NCI-H187 treated with DMSO at 0.1 percent for 48 hours (cell line): ENCODE data around the gene WWTR1.

Source experiments
- DNase-seq: peaks from one replicate; lab custom pipeline; 2025; lab: John Stamatoyannopoulos, UW

Gene WWTR1

DNA sequence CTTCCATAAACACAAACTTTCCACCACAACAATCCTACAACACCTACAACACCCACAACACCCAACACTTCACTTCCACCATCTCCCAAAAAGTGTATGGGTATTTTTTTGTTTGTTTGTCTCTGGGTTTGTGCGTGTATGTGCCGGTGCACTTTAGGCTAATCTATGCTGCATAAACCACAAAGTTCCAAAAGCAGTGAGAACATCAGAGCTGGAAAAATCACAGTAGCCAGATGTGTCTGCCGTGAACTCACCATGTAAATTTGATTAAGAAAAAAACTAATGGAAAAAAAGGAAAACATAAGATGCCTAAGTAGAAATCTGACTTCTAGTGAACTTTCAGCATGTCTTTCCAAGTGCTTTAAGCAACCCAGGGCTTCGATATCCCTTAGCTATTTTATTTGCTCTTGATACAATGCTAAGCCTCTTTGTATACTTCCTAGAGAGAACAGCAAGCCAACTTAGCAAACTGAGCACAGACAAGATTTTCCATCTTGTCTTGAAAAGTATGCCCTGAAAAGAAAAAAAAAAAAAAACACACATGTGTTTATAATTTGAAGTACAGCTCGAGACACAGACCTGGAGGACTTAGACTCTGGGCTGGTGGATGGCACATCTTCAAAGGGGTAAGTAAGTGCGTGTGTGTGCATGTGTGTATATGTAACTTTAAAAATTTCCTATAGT is 91.4 kb downstream of the WWTR1 start:
- no peak for DNase-seq

DNA sequence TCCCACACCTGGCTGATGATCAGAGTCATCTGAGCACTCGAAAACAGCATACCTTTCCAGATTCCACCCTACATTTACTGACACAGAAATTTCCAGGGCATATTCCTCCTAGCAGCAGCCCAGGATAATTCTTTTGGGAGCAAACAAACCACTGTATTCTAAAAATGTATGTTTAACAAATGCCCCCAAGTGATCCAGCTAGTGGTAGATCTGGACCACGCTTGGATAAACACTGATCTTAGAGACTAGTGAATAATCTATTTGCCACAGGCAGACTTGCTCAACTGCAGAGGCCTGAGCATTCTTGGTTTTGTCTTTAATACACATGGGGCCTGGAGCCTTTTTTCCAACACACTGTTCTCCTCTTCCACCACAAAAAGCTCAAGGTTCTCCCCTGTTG is 93.7 kb downstream of the WWTR1 start:
- no peak for DNase-seq

DNA sequence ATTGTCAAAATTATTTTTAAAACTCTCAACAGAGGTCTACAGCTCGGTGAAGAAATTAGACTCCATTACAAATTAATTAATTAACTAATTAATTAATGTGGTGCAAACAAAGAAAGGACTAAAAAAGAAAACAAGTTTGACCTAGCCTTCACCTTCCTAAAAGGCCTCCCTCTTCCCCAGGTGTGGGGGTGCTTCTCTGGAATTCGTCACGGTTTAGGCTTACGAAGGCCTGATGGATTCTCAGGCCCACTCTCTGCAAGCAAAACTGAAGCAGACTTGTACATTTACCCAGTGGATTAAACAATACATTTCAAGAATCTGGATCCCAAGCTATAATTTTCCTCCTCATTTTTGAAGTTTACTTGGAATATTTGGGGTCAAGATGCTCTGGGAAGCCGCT is 94.7 kb downstream of the WWTR1 start:
- no peak for DNase-seq

DNA sequence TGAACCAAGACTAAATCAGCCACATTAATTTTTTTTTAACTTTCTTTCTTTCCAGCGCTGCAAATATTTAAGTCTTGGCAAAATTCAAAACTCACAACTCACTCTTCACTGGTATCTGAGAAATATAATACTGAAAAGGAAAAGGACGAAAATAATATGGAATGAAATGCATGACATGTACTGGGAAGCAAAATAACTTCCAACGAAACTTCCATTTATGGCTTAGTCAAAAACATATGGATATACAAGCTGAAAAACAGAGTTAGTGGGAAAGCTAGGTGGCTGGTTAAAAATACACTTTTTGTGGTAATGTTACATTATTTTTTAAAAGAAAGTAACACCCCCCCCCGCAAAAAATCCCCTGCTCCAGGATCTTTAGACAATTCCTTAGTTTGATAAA is 97.2 kb downstream of the WWTR1 start:
- no peak for DNase-seq

DNA sequence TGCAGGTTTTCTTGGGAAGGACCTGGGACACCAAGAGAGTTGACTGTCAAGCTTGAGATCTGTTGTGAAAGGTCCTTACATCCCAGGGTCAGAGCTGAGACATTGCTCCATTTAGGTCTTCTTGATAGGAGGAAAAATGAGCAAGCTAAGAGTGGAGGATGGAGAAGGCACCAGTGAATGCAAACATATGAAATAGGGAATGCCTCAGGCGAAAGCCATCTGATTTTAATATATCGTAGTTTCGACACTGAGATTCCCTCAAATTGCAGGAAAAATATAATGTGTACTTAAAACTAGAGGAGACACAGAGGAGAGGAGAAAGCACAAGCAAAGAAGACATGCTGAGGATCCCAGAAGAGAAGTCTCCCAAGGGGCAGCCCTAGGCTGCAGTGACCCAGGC is 97.8 kb downstream of the WWTR1 start:
- DNase-seq, result no peak

GRCh38 chr3:149559525-149559924 is 98.3 kb downstream of the WWTR1 start:
- DNase-seq, result no peak

- DNase-seq, result no peak
Observed at GRCh38 chr3:149555927-149556326, 101.9 kb downstream of the WWTR1 start.

DNA sequence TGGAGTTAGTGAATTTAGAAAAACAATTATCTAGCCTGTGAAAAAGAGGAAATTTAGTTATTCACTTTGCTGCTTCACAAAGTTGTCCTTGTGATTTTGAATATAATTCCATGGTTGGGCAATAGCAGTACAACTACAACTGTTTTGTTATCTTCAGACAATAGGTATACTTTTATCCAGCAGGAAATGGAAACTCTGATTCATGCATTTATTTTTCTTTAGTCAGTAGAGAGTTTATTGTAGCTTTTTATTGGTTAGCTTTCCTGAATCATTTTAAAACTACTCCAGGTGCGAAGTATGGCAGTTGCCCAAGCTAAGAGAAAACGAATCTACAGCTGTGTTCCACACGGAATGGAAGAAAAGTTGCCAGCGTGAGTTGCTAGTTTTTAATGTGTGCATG is 103.0 kb downstream of the WWTR1 start:
- no peak for DNase-seq

DNA sequence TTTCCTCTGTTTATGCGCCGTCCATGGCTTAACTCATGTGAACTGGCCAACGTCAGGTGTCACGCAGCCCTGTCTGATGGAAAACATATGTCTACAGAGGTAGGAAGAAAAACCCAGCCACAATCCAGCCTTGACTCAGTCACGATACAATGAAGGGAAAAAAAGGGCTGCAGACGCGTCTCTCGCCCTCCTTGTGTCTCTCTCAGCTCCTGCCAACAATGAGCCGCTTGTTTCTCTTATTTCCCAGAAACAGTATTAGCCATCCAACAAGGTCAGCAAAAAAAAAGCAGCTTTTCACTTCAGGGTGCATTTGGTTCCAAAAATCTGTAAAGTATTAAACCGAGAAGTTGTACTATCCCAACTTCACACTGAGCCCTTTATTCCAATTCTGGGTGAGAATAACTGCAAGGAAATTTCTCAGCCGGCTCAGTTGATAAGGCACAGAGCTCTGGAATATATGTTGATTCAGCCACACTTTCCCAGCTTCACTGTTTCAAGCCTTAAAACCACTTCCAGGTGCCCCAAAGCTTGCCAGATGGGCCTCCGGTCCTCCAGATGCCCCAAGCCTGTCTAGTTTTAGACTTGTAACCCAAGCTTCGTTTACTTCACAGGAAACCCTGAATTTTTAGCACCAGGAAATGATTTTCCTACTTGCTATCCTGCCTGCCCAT is 103.9 kb downstream of the WWTR1 start:
- no peak for DNase-seq

GRCh38 chr3:149552700-149553099 is 105.1 kb downstream of the WWTR1 start:
- DNase-seq, result no peak

GRCh38 chr3:149551500-149551899 is 106.3 kb downstream of the WWTR1 start:
- DNase-seq, result no peak

GRCh38 chr3:149548669-149549065 is 109.2 kb downstream of the WWTR1 start:
- DNase-seq, result no peak

DNA sequence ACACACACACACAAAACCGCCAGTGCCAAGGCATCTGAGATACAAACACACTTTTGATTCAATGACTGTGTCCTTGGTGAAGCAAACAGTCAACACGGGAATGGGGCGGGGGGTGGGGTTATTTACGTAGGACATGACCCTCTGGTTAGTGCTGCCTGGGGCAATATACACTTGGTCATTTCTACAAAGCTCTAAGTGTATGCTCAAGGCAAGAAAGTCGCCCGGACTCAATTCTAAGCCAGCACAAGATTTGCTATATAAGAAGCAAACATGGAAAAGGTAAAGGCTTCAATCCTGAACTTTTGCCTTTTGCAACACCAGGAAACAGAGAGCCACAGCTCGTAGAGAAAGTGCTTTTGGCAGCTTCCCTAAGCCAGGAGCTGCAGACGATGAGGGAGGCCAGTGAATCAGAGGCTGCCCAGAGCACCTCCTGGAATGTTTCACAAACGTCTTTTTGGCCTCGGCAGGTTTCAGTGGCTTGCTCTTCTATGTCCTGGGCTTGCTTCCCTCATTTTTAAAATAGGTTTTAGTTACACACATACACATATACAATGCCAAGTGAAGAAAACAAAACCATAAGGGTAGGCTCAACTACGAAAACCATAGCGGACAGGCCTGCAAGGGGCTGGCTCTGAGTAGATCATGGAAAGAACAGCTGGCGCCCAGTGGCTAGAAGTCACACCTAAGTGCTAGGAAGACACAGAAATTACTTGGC is 109.7 kb downstream of the WWTR1 start:
- no peak for DNase-seq

DNA sequence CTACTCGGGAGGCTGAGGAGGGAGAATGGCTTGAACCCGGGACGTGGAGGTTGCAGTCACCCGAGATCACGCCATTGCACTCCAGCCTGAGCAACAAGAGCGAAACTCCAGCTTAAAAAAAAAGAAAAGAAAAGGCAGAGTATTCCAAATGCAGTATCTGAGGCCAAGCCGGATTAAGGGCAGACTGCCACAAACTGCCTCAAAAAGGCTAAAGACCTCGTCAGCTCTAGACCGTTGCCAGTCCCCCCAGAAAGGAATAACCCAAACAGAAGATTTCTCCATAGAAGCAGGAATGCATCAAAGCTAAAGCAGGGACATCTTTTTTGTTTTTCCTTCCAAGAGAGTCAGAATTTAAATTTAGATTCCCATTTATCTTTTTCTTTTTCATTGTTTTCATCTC is 110.4 kb downstream of the WWTR1 start:
- no peak for DNase-seq

- DNase-seq, result no peak
Observed at GRCh38 chr3:149545049-149545448, 112.8 kb downstream of the WWTR1 start.

GRCh38 chr3:149542375-149543312 is 115.2 kb downstream of the WWTR1 start:
- no peak for DNase-seq

DNA sequence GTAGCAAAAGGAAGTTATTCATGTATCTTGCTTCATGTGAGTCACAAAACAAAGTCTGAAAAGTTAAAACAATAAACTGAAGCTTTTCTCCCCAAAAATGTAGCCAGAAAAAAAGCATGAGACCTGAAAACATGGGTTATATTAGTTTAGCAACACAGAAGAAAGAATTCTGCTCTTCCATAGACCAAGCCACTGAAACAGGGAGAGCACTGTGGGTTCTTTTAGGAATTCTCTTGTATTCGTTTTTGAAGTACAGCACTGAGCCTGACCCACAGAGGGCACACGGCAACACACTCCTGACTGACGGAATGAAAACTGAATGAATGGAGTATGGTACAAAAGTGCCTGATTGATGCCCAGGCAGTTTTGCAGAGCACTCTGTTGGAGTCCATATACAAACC is 116.7 kb downstream of the WWTR1 start:
- DNase-seq, result no peak

GRCh38 chr3:149538371-149538770 is 119.5 kb downstream of the WWTR1 start:
- DNase-seq, result no peak

DNA sequence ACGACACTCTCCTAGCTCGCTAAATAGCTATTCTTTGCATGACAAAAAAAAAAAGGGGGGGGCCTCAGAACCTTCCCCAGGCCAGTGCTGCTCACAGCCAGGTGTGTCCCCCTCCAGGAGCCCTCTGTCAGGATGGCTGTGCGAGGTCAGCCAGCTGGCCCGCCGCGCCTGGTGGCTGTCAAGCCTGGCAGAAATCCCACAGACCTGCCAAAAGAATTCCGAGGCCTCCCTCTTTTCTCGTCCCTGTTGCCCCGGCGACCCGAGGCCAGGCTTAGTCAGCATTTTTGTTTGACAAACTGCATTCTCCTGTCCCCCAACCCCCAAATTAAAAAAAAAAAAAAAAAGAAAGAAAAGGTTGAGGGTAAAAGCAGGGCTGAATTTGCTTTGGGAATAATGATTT is 121.4 kb downstream of the WWTR1 start:
- DNase-seq, result no peak

DNA sequence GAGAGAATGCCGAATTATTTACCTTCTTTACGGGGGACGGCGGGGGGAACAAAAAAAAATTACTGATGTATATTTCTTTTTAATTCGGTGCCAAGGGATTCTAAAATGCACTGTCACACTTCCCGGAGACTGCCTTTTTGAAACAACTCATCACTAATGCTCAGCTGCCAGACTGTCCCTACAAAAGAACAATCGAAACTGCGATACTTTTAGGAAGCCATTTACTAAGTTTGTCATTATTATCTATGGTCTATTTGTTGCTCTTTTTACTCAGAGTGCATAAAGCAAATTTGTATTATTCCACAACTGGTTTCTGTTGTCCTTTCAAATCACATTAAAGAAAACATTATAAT is 122.5 kb downstream of the WWTR1 start:
- no peak for DNase-seq

- peak; percentile 62 for DNase-seq
Observed at GRCh38 chr3:149534671-149535332, 123.0 kb downstream of the WWTR1 start.

DNA sequence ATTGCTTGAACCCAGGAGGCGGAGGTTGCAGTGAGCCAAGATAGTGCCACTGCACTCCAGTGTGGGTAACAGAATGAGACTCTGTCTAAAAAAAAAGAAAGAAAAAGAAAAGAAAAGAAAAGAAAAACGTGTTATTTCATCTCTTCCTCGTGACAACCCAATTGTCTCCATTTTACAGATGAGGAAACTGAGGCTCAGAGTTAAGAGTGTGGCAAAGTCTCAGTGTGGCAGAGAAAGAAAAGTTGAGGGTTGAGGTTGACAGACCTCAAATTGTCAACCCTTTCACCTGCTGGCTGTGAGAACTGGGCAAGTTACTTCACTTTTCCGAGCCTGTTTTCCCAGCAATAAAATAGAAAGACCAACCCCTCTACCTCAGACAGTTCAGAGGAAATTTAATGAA is 123.7 kb downstream of the WWTR1 start:
- DNase-seq, result no peak
